A549 treated with AZD9567 at 1 μM for 4 hours (cell line): Measurements from ENCODE around the gene PCDHGC4. TPM values are rescaled to one million over a fixed set of nuclear protein-coding genes. Genes with fewer than 3 reads are reported as not detected.

Experiments
- total RNA-seq: library from RNA; stranded (reverse); fragments of 200-300 nt; extraction: Qiagen RNA extraction; gene quantifications from 5 replicates; pipeline ENCODE4 v1.2.3, GENCODE V29; 2022; ENCODE audit not compliant: insufficient read depth

PCDHGC4 gene
- 0.03 to 0.06 TPM in 2 of 5 replicates, not detected in the others for total RNA-seq

DNA sequence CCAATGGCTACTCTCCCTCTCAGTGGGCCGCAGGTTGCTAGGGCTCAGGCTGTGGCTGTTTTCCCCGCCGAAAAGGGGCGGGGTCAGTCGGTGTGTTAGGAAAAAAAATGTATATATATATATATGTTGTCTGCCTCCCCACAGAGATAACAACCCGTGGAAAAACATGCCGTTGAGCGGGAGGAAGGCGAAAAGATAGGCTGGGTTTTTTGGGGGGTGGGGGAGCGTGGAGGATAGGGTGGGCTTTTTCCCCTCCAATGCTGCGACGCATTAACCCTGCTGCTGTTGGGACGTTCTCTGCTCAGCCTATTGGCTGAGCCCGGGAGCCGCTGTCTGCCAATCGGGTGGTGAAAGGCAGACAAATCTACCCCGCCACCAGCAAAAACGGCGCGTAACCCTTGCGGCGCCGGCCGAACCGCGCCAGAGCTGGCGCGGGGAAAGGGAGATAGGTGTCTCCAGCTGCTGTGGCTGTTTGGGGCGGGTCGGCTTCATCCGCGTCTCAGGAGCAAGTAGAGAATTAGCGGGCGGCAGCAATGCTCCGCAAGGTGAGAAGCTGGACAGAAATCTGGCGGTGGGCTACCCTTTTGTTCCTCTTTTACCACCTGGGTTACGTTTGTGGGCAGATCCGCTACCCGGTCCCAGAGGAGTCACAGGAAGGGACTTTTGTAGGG is at the start of gene PCDHGC4:
Gene PCDHGC4 (plus strand): TSS at position 390 of the 671 bp plus-strand sequence. CDS start 144 bp downstream, at position 534.

DNA sequence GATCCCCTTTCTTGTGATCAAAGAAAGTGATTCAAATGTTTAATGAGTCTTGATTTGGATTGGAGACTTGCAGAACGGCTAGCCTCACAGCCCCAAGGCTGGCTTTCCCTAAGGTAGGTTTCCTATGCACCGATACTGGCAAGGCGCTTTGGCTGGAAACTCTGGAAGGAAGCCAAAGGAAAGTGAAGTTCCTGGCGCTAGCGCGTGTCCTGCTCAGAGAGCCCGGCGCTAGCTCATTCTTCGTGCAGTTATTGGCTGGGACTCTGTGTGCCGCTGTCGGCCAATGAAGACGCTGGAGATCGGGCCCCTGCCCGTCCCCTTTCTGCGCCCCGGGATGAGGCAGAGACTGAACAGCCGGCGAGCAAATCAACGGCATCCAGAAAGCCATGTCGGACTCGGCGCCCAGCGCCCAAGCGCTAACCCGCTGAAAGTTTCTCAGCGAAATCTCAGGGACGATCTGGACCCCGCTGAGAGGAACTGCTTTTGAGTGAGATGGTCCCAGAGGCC is 9.2 kb upstream of the PCDHGC4 start, which contains the start of gene PCDHGC3:
Gene PCDHGC3 (plus strand): TSS at position 342 of the 507 bp plus-strand sequence. CDS start 151 bp downstream, at position 493.

DNA sequence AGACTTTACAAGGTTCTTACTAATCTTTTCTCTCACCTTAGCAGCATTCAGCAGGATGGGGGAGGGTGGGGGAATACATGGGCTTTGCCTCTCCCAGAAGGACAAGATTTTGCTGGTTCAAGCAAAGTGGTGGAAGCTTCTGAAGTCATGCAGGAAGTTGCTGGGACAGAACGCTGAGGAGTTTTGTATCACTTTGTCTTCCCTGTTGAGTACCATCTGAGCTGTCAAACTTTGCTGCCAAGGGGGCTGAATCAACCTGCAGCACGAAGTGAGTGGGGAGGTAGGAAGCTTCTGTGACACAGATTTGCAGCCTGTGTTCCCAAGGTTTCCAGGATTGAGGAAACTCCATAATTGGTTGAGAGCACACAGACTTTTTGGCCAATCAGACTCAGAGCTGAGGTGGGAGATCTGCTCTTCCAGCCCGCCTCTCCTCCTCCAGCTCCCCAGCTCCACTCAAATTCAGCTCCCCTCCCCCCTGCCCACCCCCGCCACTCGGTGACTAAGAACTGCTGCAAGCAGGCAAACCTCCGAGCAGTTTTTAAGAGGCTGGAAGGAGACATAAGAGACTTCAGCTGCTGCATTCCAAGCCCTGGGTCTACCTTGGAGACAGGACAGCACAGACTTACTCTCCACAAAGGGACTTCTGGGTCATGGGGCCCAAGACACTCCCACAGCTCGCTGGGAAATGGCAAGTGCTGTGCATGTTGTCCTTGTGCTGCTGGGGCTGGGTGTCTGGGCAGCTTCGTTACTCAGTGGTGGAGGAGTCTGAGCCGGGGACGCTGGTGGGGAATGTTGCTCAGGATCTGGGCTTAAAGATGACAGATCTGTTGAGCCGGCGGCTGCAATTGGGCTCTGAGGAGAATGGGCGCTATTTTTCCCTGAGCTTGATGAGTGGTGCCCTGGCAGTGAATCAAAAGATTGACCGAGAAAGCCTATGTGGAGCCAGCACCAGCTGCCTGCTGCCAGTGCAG is 4.0 kb downstream of the PCDHGC4 start, which contains the start of gene PCDHGC5:
Gene PCDHGC5 (plus strand): TSS at position 491 of the 971 bp plus-strand sequence. CDS start 160 bp downstream, at position 651.

Other genes with a start within 250 kb of the PCDHGC4 start
- 0.02 to 0.09 TPM (median 0.07 TPM) in 4 of 5 replicates, not detected in the other for gene PCDHB15, start 239.6 kb upstream of the PCDHGC4 start, total RNA-seq
- not detected in 5 replicates for gene SLC25A2, start 181.0 kb upstream of the PCDHGC4 start, total RNA-seq
- 60.6 to 75.9 TPM (median 73.6 TPM) in 5 replicates for gene TAF7, start 164.2 kb upstream of the PCDHGC4 start, total RNA-seq
- 0.22 to 0.39 TPM (median 0.28 TPM) in 4 of 5 replicates, not detected in the other for gene PCDHGA1, start 154.5 kb upstream of the PCDHGC4 start, total RNA-seq
- 0.42 to 1.1 TPM (median 0.53 TPM) in 5 replicates for gene PCDHGA2, start 146.3 kb upstream of the PCDHGC4 start, total RNA-seq
- gene PCDHGA3, start 141.2 kb upstream of the PCDHGC4 start, total RNA-seq, result 0.02 TPM in 2 of 5 replicates, not detected in the others
- gene PCDHGB1, start 134.9 kb upstream of the PCDHGC4 start, total RNA-seq, result 1.2 to 1.7 TPM (median 1.5 TPM) in 4 of 5 replicates, not detected in the other
- gene PCDHGA4, start 130.0 kb upstream of the PCDHGC4 start, total RNA-seq, result 0.08 to 0.17 TPM (median 0.13 TPM) in 4 of 5 replicates, not detected in the other
- 0.07 to 0.13 TPM (median 0.08 TPM) in 4 of 5 replicates, not detected in the other for gene PCDHGB2, start 125.0 kb upstream of the PCDHGC4 start, total RNA-seq
- 0.09 to 0.87 TPM (median 0.14 TPM) in 5 replicates for gene PCDHGA5, start 120.9 kb upstream of the PCDHGC4 start, total RNA-seq
- 0.14 to 0.80 TPM (median 0.26 TPM) in 5 replicates for gene PCDHGB3, start 114.8 kb upstream of the PCDHGC4 start, total RNA-seq
- 0.14 to 0.20 TPM (median 0.18 TPM) in 4 of 5 replicates, not detected in the other for gene PCDHGA6, start 111.1 kb upstream of the PCDHGC4 start, total RNA-seq
- gene PCDHGA7, start 102.3 kb upstream of the PCDHGC4 start, total RNA-seq, result 0.44 to 0.91 TPM (median 0.79 TPM) in 5 replicates
- gene PCDHGB4, start 97.3 kb upstream of the PCDHGC4 start, total RNA-seq, result 0.66 to 0.88 TPM (median 0.85 TPM) in 5 replicates
- gene PCDHGA8, start 92.4 kb upstream of the PCDHGC4 start, total RNA-seq, result 0.02 to 0.05 TPM (median 0.04 TPM) in 4 of 5 replicates, not detected in the other
- gene PCDHGB5, start 87.1 kb upstream of the PCDHGC4 start, total RNA-seq, result 1.9 to 2.9 TPM (median 2.4 TPM) in 5 replicates
- gene PCDHGA9, start 82.3 kb upstream of the PCDHGC4 start, total RNA-seq, result 0.02 to 0.07 TPM (median 0.04 TPM) in 4 of 5 replicates, not detected in the other
- gene PCDHGB6, start 77.0 kb upstream of the PCDHGC4 start, total RNA-seq, result 0.05 to 0.11 TPM (median 0.09 TPM) in 4 of 5 replicates, not detected in the other
- gene PCDHGA10, start 72.0 kb upstream of the PCDHGC4 start, total RNA-seq, result 0.05 TPM in 1 of 5 replicates, not detected in the others
- gene PCDHGB7, start 67.4 kb upstream of the PCDHGC4 start, total RNA-seq, result 0.05 to 0.70 TPM (median 0.06 TPM) in 5 replicates
- gene PCDHGA11, start 64.0 kb upstream of the PCDHGC4 start, total RNA-seq, result 0.01 to 0.03 TPM (median 0.02 TPM) in 3 of 5 replicates, not detected in the others
- 0.01 to 0.02 TPM (median 0.02 TPM) in 3 of 5 replicates, not detected in the others for gene PCDHGA12, start 54.5 kb upstream of the PCDHGC4 start, total RNA-seq
- gene PCDHGC3, start 9.1 kb upstream of the PCDHGC4 start, total RNA-seq, result 4.8 to 6.7 TPM (median 5.3 TPM) in 5 replicates
- gene PCDHGC5, start 4.1 kb downstream of the PCDHGC4 start, total RNA-seq, result 0.01 TPM in 2 of 5 replicates, not detected in the others
- gene DIAPH1, start 134.0 kb downstream of the PCDHGC4 start, total RNA-seq, result 92.4 to 100 TPM (median 96.5 TPM) in 5 replicates
- 24.4 to 57.5 TPM (median 54.5 TPM) in 5 replicates for gene HDAC3, start 151.8 kb downstream of the PCDHGC4 start, total RNA-seq
- 2.8 to 5.0 TPM (median 4.4 TPM) in 5 replicates for gene RELL2, start 152.0 kb downstream of the PCDHGC4 start, total RNA-seq
- gene FCHSD1, start 166.4 kb downstream of the PCDHGC4 start, total RNA-seq, result 7.8 to 12.3 TPM (median 10.5 TPM) in 5 replicates
- 3.8 to 5.0 TPM (median 4.4 TPM) in 5 replicates for gene ARAP3, start 197.2 kb downstream of the PCDHGC4 start, total RNA-seq